Measurements from ENCODE around the gene PRSS2.

Gene PRSS2

GRCh38 chr7:142796501-142797390 is 26.0 kb downstream of the PRSS2 start:
- Histone ChIP-seq H2AFZ (ENCODE audit: low read depth, low read length) (no peak overlapping the region), H3K79me1 (replicated peaks; ENCODE audit: low read length, poor library complexity, severe bottlenecking) (no peaks in the 10 kb centered on the region), H3K23ac (ENCODE audit: low read length in 2 of 2) (peak overlapping the region in 1 of 2 experiments; percentile 66), H3K4me2 (ENCODE audit: low read length, poor library complexity, severe bottlenecking) (peak overlapping the region; percentile 68), H4K91ac (ENCODE audit: low read length) (no peak overlapping the region), H4K8ac (ENCODE audit: low read length) (no peak overlapping the region), H3K4ac (ENCODE audit: low read depth in 1 of 2, low read length in 2 of 2) (no peak overlapping the region), H3K36me3 (ENCODE audit: control insufficient read depth in 1 of 2, insufficient read depth in 2 of 2, low read depth in 1 of 2, low read length in 2 of 2) (no peaks in the 10 kb centered on the region), H3K4me3 (ENCODE audit: insufficient read depth in 1 of 2, low read depth in 1 of 2, low read length in 2 of 2) (peak overlapping the region in 1 of 2 experiments; percentile 68), H3K27me3 (ENCODE audit: control insufficient read depth in 1 of 2, insufficient read depth in 1 of 2, low read length in 2 of 2) (peaks cover 92 to 95% of the 10 kb centered on the region in 2 experiments), H2AK5ac (ENCODE audit: low read length, severe bottlenecking) (no peak overlapping the region), H2BK120ac (ENCODE audit: low read depth, low read length) (no peak overlapping the region), H2BK5ac (ENCODE audit: low read depth, low read length, poor library complexity, severe bottlenecking) (no peak overlapping the region), H3K14ac (ENCODE audit: low read length in 2 of 2) (no peak overlapping the region), H2BK12ac (ENCODE audit: low read length in 2 of 2) (peak overlapping the region in 1 of 2 experiments; percentile 47), H3K9me3 (ENCODE audit: control insufficient read depth, low read length) (no peaks in the 10 kb centered on the region), H3K27ac (ENCODE audit: low read length, poor library complexity, severe bottlenecking) (no peak overlapping the region), H3K18ac (ENCODE audit: low read depth in 1 of 2, low read length in 2 of 2) (no peak overlapping the region), H3K9ac (ENCODE audit: low read length) (no peak overlapping the region), H2BK15ac (ENCODE audit: low read depth, poor library complexity, severe bottlenecking) (no peak overlapping the region), H3K4me1 (ENCODE audit: control insufficient read depth, insufficient read depth, low read depth, low read length) (peaks cover 13% of the 10 kb centered on the region)
- WGBS, result 2% methylated on average over 73 of the region's 74 CpGs
- no peak for DNase-seq

- Histone ChIP-seq H3K4me3 (ENCODE audit: insufficient read depth in 1 of 2, low read depth in 1 of 2, low read length in 2 of 2) (peak overlapping the region in 1 of 2 experiments; percentile 68), H3K27ac (ENCODE audit: low read length, poor library complexity, severe bottlenecking) (no peak overlapping the region), H2BK120ac (ENCODE audit: low read depth, low read length) (no peak overlapping the region), H3K79me1 (replicated peaks; ENCODE audit: low read length, poor library complexity, severe bottlenecking) (no peaks in the 10 kb centered on the region), H3K9ac (ENCODE audit: low read length) (peak overlapping the region; percentile 24), H3K9me3 (ENCODE audit: control insufficient read depth, low read length) (no peaks in the 10 kb centered on the region), H3K4me2 (ENCODE audit: low read length, poor library complexity, severe bottlenecking) (peak overlapping the region; percentile 68), H3K4me1 (ENCODE audit: control insufficient read depth, insufficient read depth, low read depth, low read length) (peaks cover 13% of the 10 kb centered on the region), H3K36me3 (ENCODE audit: control insufficient read depth in 1 of 2, insufficient read depth in 2 of 2, low read depth in 1 of 2, low read length in 2 of 2) (no peaks in the 10 kb centered on the region), H2BK5ac (ENCODE audit: low read depth, low read length, poor library complexity, severe bottlenecking) (no peak overlapping the region), H2BK12ac (ENCODE audit: low read length in 2 of 2) (no peak overlapping the region), H3K18ac (ENCODE audit: low read depth in 1 of 2, low read length in 2 of 2) (no peak overlapping the region), H2AFZ (ENCODE audit: low read depth, low read length) (peak overlapping the region; percentile 10), H2AK5ac (ENCODE audit: low read length, severe bottlenecking) (no peak overlapping the region), H4K91ac (ENCODE audit: low read length) (no peak overlapping the region), H3K14ac (ENCODE audit: low read length in 2 of 2) (no peak overlapping the region), H3K27me3 (ENCODE audit: control insufficient read depth in 1 of 2, insufficient read depth in 1 of 2, low read length in 2 of 2) (peaks cover 92 to 96% of the 10 kb centered on the region in 2 experiments), H3K23ac (ENCODE audit: low read length in 2 of 2) (peak overlapping the region in 1 of 2 experiments; percentile 66), H4K8ac (ENCODE audit: low read length) (peak overlapping the region; percentile 15), H3K4ac (ENCODE audit: low read depth in 1 of 2, low read length in 2 of 2) (no peak overlapping the region), H2BK15ac (ENCODE audit: low read depth, poor library complexity, severe bottlenecking) (no peak overlapping the region)
- WGBS, result 7% methylated on average over 31 of the region's 33 CpGs
- DNase-seq, result no peak
These were observed 26.9 kb downstream of the PRSS2 start for GRCh38 chr7:142797391-142798377.

- H3K27ac ChIP-seq (ENCODE audit: low read length, poor library complexity, severe bottlenecking), result no peak overlapping the region
- no peak overlapping the region for H3K4me3 ChIP-seq (ENCODE audit: insufficient read depth in 1 of 2, low read depth in 1 of 2, low read length in 2 of 2)
- H3K4me1 ChIP-seq (ENCODE audit: control insufficient read depth, insufficient read depth, low read depth, low read length), result peaks cover 13% of the 10 kb centered on the region
- H3K79me1 ChIP-seq (replicated peaks; ENCODE audit: low read length, poor library complexity, severe bottlenecking), result no peaks in the 10 kb centered on the region
- H2BK5ac ChIP-seq (ENCODE audit: low read depth, low read length, poor library complexity, severe bottlenecking), result no peak overlapping the region
- H2AFZ ChIP-seq (ENCODE audit: low read depth, low read length), result no peak overlapping the region
- H3K9me3 ChIP-seq (ENCODE audit: control insufficient read depth, low read length), result no peaks in the 10 kb centered on the region
- H4K91ac ChIP-seq (ENCODE audit: low read length), result no peak overlapping the region
- no peak overlapping the region for H3K4ac ChIP-seq (ENCODE audit: low read depth in 1 of 2, low read length in 2 of 2)
- H3K9ac ChIP-seq (ENCODE audit: low read length), result no peak overlapping the region
- no peak overlapping the region for H3K18ac ChIP-seq (ENCODE audit: low read depth in 1 of 2, low read length in 2 of 2)
- H3K4me2 ChIP-seq (ENCODE audit: low read length, poor library complexity, severe bottlenecking), result no peak overlapping the region
- H2BK120ac ChIP-seq (ENCODE audit: low read depth, low read length), result no peak overlapping the region
- 81% methylated on average over 5 of the region's 11 CpGs for WGBS
- no peak overlapping the region for H2BK15ac ChIP-seq (ENCODE audit: low read depth, poor library complexity, severe bottlenecking)
- no peak overlapping the region for H3K14ac ChIP-seq (ENCODE audit: low read length in 2 of 2)
- no peak overlapping the region for H2BK12ac ChIP-seq (ENCODE audit: low read length in 2 of 2)
- peaks cover 91 to 96% of the 10 kb centered on the region in 2 experiments for H3K27me3 ChIP-seq (ENCODE audit: control insufficient read depth in 1 of 2, insufficient read depth in 1 of 2, low read length in 2 of 2)
- DNase-seq, result no peak
- no peak overlapping the region for H2AK5ac ChIP-seq (ENCODE audit: low read length, severe bottlenecking)
- H3K36me3 ChIP-seq (ENCODE audit: control insufficient read depth in 1 of 2, insufficient read depth in 2 of 2, low read depth in 1 of 2, low read length in 2 of 2), result no peaks in the 10 kb centered on the region
- H3K23ac ChIP-seq (ENCODE audit: low read length in 2 of 2), result peak overlapping the region in 1 of 2 experiments; percentile 42
- H4K8ac ChIP-seq (ENCODE audit: low read length), result peak overlapping the region; percentile 35
These were observed 28.0 kb downstream of the PRSS2 start for GRCh38 chr7:142798451-142799436.
